ENCODE data around the gene UBAP1.
A peak's percentile ranks its signal among the peaks of the same experiment; 100 is the strongest.
"Not testable (repeated sequence)": the region's sequence is repeated elsewhere in the genome, so short reads cannot be mapped to it uniquely, and the experiment has no call there.

The UBAP1 gene

DNA sequence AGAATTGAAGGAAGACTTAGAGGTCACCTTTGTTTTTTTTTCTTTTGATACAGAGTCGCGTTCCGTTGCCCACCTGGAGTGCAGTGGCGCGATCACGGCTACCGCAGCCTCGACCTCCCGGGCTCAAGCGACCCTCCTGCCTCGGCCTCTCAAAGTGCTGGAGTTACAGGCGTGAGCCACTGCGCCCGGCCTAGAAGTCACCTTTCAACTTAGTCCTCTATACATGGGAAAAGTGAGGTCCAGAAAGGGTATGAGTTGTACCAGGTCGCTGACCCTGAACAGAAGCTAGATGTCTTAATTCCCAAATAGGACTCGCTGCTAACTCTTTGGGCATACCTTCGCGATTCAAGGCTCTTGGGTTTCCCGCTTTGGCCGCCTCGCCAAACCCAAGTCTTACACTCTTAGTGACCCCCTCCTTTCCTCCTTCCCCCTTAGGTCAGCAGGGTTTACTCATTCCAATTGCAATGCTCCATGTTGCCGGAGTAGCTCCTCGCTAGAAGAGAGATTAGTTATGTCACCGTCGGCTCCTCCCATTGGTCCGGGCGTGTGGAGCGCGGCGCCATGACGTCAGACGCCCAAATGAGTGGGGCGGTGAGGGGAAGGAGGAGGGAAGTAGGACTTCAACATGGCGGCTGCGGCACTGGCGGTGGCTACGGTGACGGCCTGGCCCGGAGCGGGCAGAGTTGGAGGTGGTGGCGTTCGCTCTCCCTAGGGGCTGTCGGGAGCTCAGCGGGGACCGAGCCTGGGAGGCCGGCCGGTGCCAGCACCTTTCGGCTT is at the start of gene UBAP1:
Gene UBAP1 (plus strand): TSS at position 608 of the 777 bp plus-strand sequence. CDS start 41,872 bp downstream, outside the sequence.
- peak within 1 kb of the TSS; percentile 64 for H3K4me3 ChIP-seq (ENCODE audit: low read depth, low read length)
- H3K27me3 ChIP-seq (ENCODE audit: insufficient read depth, low read depth, severe bottlenecking), result no peaks in the 10 kb centered on the region
- DNase-seq, result peak; percentile 97
- peak within 1 kb of the TSS; percentile 89 for H3K27ac ChIP-seq
- H3K36me3 ChIP-seq, result peaks cover 8% of the 10 kb centered on the region
- TF ChIP-seq, protein P1, sequence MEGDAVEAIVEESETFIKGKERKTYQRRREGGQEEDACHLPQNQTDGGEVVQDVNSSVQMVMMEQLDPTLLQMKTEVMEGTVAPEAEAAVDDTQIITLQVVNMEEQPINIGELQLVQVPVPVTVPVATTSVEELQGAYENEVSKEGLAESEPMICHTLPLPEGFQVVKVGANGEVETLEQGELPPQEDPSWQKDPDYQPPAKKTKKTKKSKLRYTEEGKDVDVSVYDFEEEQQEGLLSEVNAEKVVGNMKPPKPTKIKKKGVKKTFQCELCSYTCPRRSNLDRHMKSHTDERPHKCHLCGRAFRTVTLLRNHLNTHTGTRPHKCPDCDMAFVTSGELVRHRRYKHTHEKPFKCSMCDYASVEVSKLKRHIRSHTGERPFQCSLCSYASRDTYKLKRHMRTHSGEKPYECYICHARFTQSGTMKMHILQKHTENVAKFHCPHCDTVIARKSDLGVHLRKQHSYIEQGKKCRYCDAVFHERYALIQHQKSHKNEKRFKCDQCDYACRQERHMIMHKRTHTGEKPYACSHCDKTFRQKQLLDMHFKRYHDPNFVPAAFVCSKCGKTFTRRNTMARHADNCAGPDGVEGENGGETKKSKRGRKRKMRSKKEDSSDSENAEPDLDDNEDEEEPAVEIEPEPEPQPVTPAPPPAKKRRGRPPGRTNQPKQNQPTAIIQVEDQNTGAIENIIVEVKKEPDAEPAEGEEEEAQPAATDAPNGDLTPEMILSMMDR (IDR thresholded peaks at IDR 0.05; ENCODE audit: low read depth, low read length), result no peak
- H3K9me3 ChIP-seq (ENCODE audit: severe bottlenecking), result no peaks in the 10 kb centered on the region

DNA sequence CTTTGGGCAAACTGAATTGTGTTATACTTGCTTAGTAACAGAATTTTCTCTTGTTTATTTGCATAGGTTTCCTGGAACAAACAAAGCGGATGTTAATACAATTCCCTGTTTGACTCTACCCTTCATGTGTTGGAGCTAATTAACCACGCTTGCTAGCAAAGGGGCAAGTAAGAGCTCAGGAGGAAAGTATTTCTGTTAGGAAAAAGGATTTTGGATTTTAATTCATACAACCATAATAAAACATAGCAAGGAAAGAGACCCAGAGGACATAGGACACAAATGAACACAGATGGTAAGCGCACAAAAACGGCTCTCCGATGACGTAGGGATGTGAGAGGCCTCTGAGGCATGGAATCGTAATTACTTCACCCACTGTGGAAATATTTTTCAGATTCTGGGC is 47.3 kb upstream of the UBAP1 start:
- Histone ChIP-seq H3K27ac (no peak overlapping the region), H3K4me3 (ENCODE audit: low read depth, low read length) (no peak overlapping the region), H3K36me3 (no peaks in the 10 kb centered on the region), H3K27me3 (ENCODE audit: insufficient read depth, low read depth, severe bottlenecking) (no peaks in the 10 kb centered on the region), H3K9me3 (ENCODE audit: severe bottlenecking) (no peaks in the 10 kb centered on the region)
- no peak for DNase-seq
- TF ChIP-seq, protein P1 (IDR thresholded peaks at IDR 0.05; ENCODE audit: low read depth, low read length), result no peak

DNA sequence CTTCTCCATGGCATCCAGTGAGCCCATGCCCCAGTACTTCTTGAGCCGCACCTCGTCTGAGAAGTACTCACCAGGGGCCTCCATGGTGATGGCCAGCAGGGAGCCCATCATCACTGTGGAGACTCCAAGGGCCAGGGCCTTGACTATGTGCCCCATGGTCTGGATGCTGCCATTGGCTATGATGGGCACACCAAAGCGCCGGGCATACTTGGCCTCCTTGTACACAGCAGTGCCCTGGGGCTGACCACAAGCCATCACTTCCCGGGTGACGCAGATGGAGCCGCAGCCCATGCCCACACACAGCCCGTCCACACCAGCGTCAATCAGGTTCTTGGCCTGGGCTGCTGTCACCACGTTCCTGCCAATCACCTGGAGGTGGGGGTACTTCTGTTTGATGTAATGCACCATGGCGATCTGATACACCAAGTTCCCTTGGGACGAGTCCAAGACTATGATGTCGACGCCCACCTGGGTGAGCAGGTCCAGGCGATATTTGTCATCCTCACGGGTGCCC is 45.4 kb upstream of the UBAP1 start:
- H3K9me3 ChIP-seq (ENCODE audit: severe bottlenecking), result no peaks in the 10 kb centered on the region
- no peak for DNase-seq
- no peaks in the 10 kb centered on the region for H3K36me3 ChIP-seq
- no peak overlapping the region for H3K4me3 ChIP-seq (ENCODE audit: low read depth, low read length)
- no peak overlapping the region for H3K27ac ChIP-seq
- TF ChIP-seq, protein P1 (IDR thresholded peaks at IDR 0.05; ENCODE audit: low read depth, low read length), result no peak
- H3K27me3 ChIP-seq (ENCODE audit: insufficient read depth, low read depth, severe bottlenecking), result no peaks in the 10 kb centered on the region

DNA sequence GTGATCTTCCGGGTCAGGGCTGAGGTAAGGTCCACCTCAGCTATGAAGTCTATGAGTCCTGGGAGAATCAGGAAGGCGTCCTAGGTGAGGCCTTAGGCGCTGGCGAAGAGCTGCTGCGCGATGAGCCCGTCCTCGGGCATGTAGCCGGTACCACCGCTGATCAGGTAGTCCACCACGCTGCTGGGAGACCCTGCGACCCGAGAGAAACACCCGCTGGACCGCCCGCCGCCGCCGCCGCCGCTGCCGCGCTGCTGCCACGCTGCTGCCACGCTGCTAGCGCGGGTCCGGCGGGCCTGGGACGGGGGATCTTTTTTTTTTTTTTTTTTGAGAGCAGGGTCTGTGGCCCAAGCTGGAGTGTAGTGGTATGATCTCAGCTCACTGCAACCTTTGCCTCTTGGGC is 44.3 kb upstream of the UBAP1 start:
- TF ChIP-seq, protein P1 (IDR thresholded peaks at IDR 0.05; ENCODE audit: low read depth, low read length), result no peak
- no peak overlapping the region for H3K4me3 ChIP-seq (ENCODE audit: low read depth, low read length)

DNA sequence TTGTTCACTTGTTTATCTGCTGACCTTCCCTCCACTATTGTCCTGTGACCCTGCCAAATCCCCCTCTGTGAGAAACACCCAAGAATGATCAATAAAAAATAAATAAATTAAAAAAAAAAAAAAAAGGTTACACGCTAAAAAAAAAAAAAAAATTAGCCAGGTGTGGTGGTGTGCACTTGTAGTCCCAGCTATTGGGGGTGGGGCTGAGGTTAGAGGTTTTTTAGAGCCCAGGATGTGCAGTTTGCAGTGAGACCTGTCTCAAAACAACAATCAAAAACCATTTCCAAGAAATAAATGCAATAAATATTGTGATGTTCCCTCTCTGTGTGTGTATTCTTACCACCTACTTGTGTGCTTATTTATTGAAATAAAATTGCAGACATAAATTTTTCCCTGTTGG is 40.2 kb upstream of the UBAP1 start:
- H3K4me3 ChIP-seq (ENCODE audit: low read depth, low read length); H3K36me3 ChIP-seq; DNase-seq; H3K27me3 ChIP-seq (ENCODE audit: insufficient read depth, low read depth, severe bottlenecking); H3K27ac ChIP-seq; H3K9me3 ChIP-seq (ENCODE audit: severe bottlenecking): not testable (repeated sequence)

More for the DNA sequence above, 44.3 kb upstream of the UBAP1 start:
- Histone ChIP-seq H3K27ac (no peak overlapping the region), H3K27me3 (ENCODE audit: insufficient read depth, low read depth, severe bottlenecking) (no peaks in the 10 kb centered on the region), H3K36me3 (no peaks in the 10 kb centered on the region), H3K9me3 (ENCODE audit: severe bottlenecking) (no peaks in the 10 kb centered on the region)
- no peak for DNase-seq

DNA sequence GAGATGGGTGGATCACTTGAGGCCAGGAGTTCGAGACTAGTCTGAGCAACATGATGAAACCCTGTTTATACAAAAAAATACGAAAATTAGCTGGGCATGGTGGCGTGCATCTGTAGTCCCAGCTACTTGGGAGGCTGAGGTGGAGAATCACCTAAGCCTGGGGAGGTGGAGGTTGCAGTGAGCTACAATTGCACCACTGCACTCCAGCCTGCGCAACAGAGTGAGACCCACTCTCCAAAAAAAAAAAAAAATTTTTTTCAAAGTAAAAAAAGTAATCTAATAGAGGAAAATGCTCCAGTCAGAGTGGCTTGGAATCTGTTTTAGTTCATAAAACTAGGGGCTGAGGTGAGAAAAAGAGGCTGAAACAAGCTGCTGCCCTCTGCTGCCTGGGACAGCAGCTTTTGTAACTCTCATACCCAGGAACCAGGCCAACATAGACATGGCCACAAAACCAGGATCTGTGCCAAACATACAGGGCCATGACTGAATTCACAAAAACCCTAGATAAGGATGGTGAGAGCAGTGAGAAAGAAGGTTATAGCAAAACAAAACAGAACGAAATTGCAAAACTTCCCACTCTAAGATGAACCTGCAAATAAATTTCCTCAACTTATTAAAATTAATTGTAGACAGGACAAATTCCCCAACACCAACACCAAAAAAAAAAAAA is 39.2 kb upstream of the UBAP1 start:
- Histone ChIP-seq H3K9me3 (ENCODE audit: severe bottlenecking) (no peaks in the 10 kb centered on the region), H3K27ac (no peak overlapping the region), H3K4me3 (ENCODE audit: low read depth, low read length) (no peak overlapping the region), H3K36me3 (no peaks in the 10 kb centered on the region), H3K27me3 (ENCODE audit: insufficient read depth, low read depth, severe bottlenecking) (no peaks in the 10 kb centered on the region)
- no peak for DNase-seq
- TF ChIP-seq, protein P1 (IDR thresholded peaks at IDR 0.05; ENCODE audit: low read depth, low read length), result no peak
